Fibroblast of skin of back (primary cell): Measurements from ENCODE around the gene DNAH8.

Experiments
- DNase-seq: peaks from one replicate; pipeline ENCODE4 v3.0.0-alpha.2; 2013

The DNAH8 gene

GRCh38 chr6:39056191-39056590, 341.1 kb downstream of the DNAH8 start:
- DNase-seq, result no peak

DNA sequence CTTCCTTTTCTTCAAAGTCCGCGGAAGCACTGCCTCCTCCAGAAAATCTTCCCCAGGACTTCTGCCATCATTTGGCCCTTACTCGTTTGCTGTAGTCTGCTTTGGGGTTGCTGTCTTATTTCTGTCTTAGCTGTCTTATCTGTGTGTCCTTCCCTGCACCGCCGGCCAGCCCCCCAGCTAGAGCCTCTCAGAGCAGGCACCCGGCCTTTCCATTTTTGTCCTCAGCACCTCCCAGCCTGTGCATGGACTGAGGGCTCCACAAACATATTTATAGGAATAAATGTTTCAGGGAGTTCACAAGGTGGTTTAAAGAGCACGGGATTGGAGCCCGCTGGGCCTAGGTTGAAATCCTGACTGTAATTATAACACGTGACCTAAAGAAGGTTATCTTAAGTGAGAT, 341.6 kb downstream of the DNAH8 start:
- DNase-seq, result no peak

DNA sequence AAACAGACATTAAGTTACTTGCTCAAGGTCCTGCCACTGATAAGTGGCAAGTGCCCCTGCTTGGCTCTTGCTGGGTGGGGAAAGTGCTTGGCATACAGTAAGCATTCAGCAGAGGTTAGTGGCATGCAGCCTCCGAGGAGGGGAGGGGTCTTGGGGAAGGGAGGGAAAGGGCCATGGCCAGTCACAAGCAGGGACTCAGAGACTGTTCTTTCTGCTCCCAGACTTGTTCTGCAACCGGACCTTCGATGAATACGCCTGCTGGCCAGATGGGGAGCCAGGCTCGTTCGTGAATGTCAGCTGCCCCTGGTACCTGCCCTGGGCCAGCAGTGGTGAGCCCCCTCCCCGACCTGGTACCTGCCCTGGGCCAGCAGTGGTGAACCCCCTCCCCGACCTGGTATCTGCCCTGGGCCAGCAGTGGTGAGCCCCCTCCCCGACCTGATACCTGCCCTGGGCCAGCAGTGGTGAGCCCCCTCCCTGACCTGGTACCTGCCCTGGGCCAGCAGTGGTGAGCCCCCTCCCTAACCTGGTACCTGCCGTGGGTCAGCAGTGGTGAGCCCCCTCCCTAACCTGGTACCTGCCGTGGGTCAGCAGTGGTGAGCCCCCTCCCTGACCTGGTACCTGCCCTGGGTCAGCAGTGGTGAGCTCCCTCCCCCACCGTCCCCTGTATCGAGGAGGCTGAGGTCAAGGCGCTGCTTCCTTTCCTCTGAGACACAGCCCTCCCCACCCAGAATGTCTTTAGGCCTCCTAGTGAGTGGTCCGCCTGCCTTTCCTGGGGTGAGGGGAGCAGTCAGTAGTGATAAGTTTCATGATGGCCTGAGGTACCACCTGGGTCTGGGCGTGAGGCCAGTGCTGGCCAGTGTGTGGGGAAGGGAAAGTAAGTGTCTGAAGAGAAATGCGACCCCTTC, 342.4 kb downstream of the DNAH8 start:
- no peak for DNase-seq

DNA sequence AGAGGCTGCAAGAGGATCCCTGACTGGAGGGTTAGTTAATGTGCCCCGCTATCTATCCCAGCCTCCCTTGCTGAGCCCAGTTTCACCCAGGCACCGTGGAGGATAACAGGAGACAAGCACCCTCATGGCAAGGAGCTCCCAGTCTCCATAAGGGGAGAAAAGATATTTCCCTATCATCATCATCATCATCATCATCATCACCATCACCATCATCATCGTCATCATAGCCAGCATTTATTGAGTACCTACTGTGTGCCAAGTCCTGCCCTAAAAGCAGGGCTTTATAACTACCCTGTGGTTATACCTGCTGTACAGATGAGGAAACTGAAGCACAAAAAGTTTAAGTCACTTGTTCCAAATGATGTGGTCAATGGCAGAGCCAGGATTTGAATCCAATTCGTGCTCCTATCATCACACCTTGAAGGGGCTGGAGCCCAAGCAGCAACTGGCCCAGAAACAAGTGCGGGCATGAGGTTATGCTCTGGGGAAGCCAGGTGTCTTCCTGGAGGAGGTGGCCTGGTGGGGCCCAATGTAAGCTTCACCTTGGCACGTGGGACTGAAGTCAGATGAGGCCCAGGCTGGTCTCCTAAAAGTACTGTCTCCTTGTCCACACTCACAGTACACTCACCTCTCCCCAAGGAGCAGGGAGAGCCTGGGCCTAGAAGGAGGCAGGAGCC, 343.5 kb downstream of the DNAH8 start:
- no peak for DNase-seq

DNA sequence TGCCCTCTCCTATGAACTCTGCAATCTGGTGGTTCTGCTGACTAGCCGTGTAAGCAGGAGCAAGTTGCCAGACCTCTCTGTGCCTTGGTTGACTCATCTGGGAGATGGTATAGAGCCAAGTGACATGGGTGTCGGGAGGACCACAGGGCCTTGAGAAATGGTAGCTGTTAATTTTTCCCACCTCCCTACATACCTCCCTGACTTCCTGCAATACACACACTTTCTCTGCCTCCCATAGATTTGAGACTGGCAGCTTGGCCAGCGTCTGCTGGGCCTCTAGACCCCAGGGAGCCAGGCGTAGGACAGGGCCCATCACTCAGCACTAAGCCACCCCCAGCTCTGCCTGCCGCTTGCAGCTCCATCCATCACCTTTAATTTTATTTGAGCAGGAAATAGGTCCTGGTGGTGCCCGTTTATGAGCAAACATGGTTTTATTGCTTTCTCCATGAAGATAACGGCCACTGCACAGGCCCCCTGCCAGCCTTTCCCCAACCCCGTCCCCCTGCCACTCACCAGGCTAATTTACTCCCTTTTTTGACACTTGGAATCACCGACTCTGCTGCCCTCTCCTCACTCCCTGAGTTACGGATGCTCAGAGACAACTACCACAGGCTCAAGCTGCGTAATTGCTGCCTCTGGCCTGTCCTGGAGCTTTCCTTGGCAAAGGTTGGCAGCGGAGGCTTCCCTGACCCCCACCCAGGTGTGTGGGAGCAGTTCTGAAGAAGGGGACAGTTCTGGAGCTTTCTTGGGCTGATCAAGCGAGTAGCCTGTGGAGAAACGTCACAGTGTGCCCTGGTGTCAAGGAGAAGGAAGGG, 344.6 kb downstream of the DNAH8 start:
- no peak for DNase-seq

DNA sequence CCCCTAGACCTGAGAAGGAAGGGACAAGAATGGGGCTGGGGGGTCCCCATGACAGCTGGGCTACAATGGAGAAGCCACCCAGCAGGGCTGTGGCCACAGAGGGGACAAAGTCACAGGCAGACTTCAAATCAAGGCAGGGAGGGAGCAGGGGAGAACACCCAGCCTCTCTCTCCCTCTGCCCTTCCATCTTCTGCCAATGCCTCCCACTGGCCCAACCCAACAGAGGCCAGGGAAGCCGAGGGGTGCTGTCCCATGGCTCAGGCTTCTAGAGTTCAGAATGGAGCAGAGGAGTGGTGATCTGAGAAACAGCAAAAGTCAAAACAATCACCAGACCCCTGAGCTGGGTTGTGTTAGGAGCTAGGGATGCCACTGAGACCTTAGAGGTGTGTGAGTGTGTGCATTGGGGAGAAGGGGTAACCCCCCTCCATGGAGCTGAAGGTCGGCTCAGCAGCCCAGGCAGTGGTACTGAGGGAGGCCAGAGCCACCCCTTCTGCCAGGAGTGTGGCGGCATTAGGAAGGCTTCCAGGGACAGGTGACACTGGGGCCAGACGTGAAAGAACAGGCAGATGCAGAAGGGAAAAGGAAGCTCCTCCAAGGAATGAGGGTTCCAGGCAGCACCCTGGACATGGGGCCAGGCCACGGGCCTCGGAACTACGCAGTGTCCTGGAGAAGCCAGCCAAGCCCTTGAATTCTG, 345.5 kb downstream of the DNAH8 start:
- no peak for DNase-seq

DNA sequence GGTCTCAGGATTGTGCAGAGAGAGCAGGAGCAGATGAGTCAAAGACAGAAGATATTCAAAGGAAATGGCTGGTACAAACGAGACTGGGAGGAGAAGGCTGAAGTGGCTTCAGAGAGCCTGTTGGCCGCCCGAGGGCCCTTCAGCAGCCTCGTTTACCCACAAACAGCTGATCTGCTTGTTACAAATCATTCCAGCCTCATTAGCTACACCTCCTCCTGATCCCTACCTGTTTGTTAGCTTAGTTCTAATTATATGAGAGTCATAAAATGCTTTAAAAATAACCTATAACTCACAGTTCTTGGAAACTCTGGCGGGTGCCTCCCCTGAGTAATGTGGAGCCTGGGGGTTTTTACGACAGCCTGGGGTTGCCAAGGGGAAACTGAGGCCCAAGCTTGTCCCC, 346.1 kb downstream of the DNAH8 start:
- no peak for DNase-seq

GRCh38 chr6:39061588-39061987, 346.5 kb downstream of the DNAH8 start:
- no peak for DNase-seq

GRCh38 chr6:39062014-39062740, 347.1 kb downstream of the DNAH8 start:
- no peak for DNase-seq

DNA sequence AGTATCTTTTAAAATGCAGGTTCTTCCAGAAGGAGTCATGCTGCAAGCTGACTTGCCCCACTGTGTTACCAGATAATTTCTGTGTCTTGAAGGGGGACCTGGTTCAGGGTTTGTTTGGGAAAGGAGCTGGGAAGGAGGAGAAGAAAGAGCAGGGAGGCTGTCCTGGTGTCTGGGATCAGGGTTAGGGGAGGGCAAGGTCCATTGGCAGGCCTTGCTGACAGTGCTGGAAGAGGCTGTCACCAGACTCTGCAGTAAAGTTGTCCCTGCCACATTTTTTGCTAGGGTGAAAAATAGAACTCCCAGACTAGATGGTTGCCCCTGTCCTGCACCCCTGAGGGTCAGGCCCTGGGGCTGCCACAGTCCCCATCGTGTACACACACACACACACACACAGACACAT, 348.4 kb downstream of the DNAH8 start:
- no peak for DNase-seq

DNA sequence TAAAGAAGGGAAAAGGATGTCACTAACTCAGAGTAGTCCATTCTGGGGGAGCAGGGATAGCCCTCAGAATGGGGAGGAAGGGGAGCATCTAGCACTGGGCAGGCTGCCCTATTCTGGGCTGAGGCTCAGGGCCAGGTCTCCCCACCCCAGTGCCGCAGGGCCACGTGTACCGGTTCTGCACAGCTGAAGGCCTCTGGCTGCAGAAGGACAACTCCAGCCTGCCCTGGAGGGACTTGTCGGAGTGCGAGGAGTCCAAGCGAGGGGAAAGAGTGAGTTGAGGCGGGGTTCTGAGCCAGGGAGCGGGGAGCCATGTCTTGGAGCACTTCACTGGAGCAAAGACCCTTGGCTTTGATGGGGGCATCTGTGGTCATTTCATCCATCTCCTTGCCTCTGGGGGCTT, 350.4 kb downstream of the DNAH8 start:
- no peak for DNase-seq

GRCh38 chr6:39068391-39068790, 353.3 kb downstream of the DNAH8 start:
- DNase-seq, result no peak

- DNase-seq, result no peak
Observed at GRCh38 chr6:39072830-39073229, 357.7 kb downstream of the DNAH8 start.

GRCh38 chr6:39073471-39074355, 358.6 kb downstream of the DNAH8 start:
- no peak for DNase-seq

GRCh38 chr6:39074486-39074885, 359.4 kb downstream of the DNAH8 start:
- DNase-seq, result no peak

DNA sequence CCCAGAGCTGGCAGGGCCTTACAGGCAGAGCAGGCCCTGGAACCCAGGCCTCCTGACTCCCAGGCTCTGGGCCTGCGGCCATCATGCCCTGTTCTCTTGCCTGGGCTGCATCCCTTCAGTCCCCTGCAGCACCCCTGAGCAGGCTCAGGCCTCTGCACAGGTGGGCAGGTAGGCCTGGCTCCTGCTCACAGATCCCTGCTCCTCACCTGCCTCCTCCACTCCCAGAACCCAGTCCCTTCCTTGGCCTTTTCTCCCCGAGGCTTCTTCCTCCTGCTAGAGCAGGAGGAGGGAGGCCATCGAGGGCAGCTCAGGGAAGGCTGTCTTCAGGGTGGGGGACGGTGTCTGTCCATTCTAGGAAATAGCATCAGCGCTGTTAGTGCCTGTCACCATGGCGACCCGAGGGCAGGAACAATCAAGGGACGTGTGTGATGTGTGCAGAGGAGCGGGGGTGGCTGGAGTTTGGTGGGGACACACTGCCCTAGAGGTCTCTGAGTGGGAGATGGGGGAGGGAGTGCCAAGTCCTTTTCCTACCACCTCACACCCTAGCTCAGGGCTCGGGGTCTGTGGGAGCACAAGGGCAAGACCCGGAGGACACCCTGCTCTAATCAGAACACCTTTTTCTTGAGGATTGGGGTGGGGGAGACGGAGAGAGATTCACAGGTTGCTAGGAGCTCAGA, 360.0 kb downstream of the DNAH8 start:
- DNase-seq, result no peak

DNA sequence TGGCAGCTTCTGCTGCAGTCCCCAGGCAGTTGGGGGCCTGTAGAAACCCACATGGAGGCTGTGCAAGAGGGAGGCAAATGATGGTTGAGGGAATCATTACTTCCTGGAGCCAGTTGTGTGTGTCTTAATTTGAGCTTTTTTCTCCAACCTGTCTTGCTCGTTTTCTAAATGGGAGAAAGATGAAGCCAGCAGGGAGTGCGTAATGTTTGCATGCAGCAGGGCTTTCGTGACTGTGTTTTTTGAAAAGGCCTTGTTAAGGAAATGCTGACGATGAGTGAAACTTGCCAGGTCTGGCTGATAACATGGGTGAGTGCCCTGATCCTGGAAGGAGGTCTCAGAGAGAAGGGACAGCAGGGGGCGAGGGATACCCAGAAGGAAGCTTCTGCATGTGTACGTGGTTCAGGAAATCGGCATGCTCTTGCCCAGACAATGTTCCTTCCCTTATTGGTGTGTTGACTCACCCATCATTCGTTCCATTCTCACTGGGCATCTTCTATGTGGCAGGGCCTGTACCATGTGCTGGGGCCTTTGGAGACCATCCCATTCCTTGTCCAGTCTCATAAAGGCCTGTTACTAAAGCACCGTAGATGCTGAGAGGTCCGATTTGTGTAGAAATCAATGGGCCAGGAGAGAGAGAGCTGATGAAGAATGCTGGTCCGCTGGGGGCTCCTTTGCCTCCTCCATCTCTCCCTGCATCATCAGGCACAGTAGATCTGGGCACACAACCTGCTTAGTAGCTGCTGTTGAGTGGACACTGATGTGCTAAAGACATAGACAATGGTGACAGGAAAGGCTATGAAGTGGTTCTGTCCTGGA, 360.9 kb downstream of the DNAH8 start:
- no peak for DNase-seq

- DNase-seq, result no peak
Observed at GRCh38 chr6:39076623-39077535, 361.8 kb downstream of the DNAH8 start.
